Thymus (tissue), 14 donors: ENCODE results near the gene NAA38. TPM values are rescaled to one million over a fixed set of nuclear protein-coding genes. Genes with fewer than 3 reads are reported as not detected.
A peak's percentile ranks its signal among the peaks of the same experiment; 100 is the strongest.

Source experiments
- DNase-seq, 9 donors: peaks; one replicate each; pipeline ENCODE4 v3.0.0-alpha.2; 2013; ENCODE audit warnings: low spot score in 9 of 9, low read depth in 6 of 9, missing footprints in 1 of 9
- H3K27ac ChIP-seq, 2 donors: one replicate each; pipeline ENCODE4 v1.5.1; 2013; ENCODE audit warnings: control low read depth in 1 of 2, low read depth in 1 of 2, low read length in 1 of 2, mild to moderate bottlenecking in 1 of 2, moderate library complexity in 1 of 2
- H3K27me3 ChIP-seq, 2 donors: one replicate each; pipeline ENCODE4 v1.5.1; 2013; ENCODE audit warnings: low read length in 1 of 2; ENCODE audit not compliant: control insufficient read depth in 2 of 2, insufficient read depth in 1 of 2
- H3K36me3 ChIP-seq, 2 donors: one replicate each; pipeline ENCODE4 v1.5.1; 2013; ENCODE audit warnings: low read length in 1 of 2, mild to moderate bottlenecking in 1 of 2, moderate library complexity in 1 of 2; ENCODE audit not compliant: control insufficient read depth in 2 of 2, insufficient read depth in 2 of 2
- H3K4me1 ChIP-seq, 2 donors: one replicate each; pipeline ENCODE4 v1.5.1; 2013; ENCODE audit warnings: low read length in 2 of 2; ENCODE audit not compliant: control insufficient read depth in 2 of 2, insufficient read depth in 2 of 2
- H3K4me3 ChIP-seq, 2 donors: one replicate each; pipeline ENCODE4 v1.5.1; 2013; ENCODE audit warnings: low read length in 2 of 2, control low read depth in 1 of 2, mild to moderate bottlenecking in 1 of 2
- H3K9me3 ChIP-seq, 2 donors: one replicate each; pipeline ENCODE4 v1.5.1; 2013; ENCODE audit warnings: low read length in 1 of 2, mild to moderate bottlenecking in 1 of 2; ENCODE audit not compliant: control insufficient read depth in 2 of 2, insufficient read depth in 1 of 2
- WGBS: extraction: QIAGEN DNeasy Blood & Tissue Kit; methylation state at CpG from one replicate; pipeline ENCODE4 v1.1.7; 2013; 5-methylcytosine and 5-hydroxymethylcytosine counted together
- long read RNA-seq, 10 donors: transcript quantifications; one replicate each; lab custom pipeline, GENCODE V29; 2026
- polyA plus RNA-seq: library from polyadenylated mRNA; stranded (reverse); fragments of 200-250 nt; gene quantifications from one replicate; pipeline ENCODE4 v1.2.3, GENCODE V29; 2013
- total RNA-seq: library from RNA; stranded (reverse); fragments of 120-200 nt; gene quantifications from one replicate; pipeline ENCODE4 v1.2.4, GENCODE V29; 2013
- donor health status: healthy.

The NAA38 gene, protein sequence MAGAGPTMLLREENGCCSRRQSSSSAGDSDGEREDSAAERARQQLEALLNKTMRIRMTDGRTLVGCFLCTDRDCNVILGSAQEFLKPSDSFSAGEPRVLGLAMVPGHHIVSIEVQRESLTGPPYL
- total RNA-seq, result 155 TPM
- polyA plus RNA-seq, result 85.3 TPM
- long read RNA-seq, donor 1, transcript NAA38-201 (2 exons, 999 nt), result major isoform, 6 of 27 reads
- long read RNA-seq, donor 1, partial matches to known transcripts, result 9 of 27 reads
- long read RNA-seq, donor 1, other reads (novel, unspliced or antisense), result 7 of 27 reads
- long read RNA-seq, donor 2, result 0 reads
- long read RNA-seq, donor 3, transcript NAA38-201 (2 exons, 999 nt), result major isoform, 82 of 196 reads
- long read RNA-seq, donor 3, transcript NAA38-205 (3 exons, 852 nt), result minor isoform, 65 of 196 reads
- long read RNA-seq, donor 3, transcript NAA38-206 (2 exons, 424 nt), result minor isoform, 20 of 196 reads
- long read RNA-seq, donor 3, partial matches to known transcripts, result 6 of 196 reads
- long read RNA-seq, donor 3, other reads (novel, unspliced or antisense), result 21 of 196 reads
- long read RNA-seq, donor 4, transcript NAA38-205 (3 exons, 852 nt), result minor isoform, 21 of 330 reads
- long read RNA-seq, donor 4, transcript NAA38-206 (2 exons, 424 nt), result minor isoform, 6 of 330 reads
- long read RNA-seq, donor 4, transcript NAA38-201 (2 exons, 999 nt), result major isoform, 34 of 330 reads
- long read RNA-seq, donor 4, partial matches to known transcripts, result 159 of 330 reads
- long read RNA-seq, donor 4, other reads (novel, unspliced or antisense), result 108 of 330 reads
- long read RNA-seq, donor 5, transcript NAA38-201 (2 exons, 999 nt), result major isoform, 86 of 414 reads
- long read RNA-seq, donor 5, transcript NAA38-205 (3 exons, 852 nt), result minor isoform, 69 of 414 reads
- long read RNA-seq, donor 5, transcript NAA38-206 (2 exons, 424 nt), result minor isoform, 27 of 414 reads
- long read RNA-seq, donor 5, partial matches to known transcripts, result 204 of 414 reads
- long read RNA-seq, donor 5, other reads (novel, unspliced or antisense), result 25 of 414 reads
- long read RNA-seq, donor 6, transcript NAA38-201 (2 exons, 999 nt), result major isoform, 32 of 269 reads
- long read RNA-seq, donor 6, transcript NAA38-206 (2 exons, 424 nt), result minor isoform, 5 of 269 reads
- long read RNA-seq, donor 6, transcript NAA38-205 (3 exons, 852 nt), result minor isoform, 27 of 269 reads
- long read RNA-seq, donor 6, partial matches to known transcripts, result 203 of 269 reads
- long read RNA-seq, donor 6, other reads (novel, unspliced or antisense), result 0 of 269 reads
- long read RNA-seq, donor 7, transcript NAA38-201 (2 exons, 999 nt), result major isoform, 48 of 326 reads
- long read RNA-seq, donor 7, transcript NAA38-206 (2 exons, 424 nt), result minor isoform, 8 of 326 reads
- long read RNA-seq, donor 7, transcript NAA38-205 (3 exons, 852 nt), result minor isoform, 21 of 326 reads
- long read RNA-seq, donor 7, partial matches to known transcripts, result 229 of 326 reads
- long read RNA-seq, donor 7, other reads (novel, unspliced or antisense), result 18 of 326 reads
- long read RNA-seq, donor 8, transcript NAA38-205 (3 exons, 852 nt), result minor isoform, 12 of 87 reads
- long read RNA-seq, donor 8, transcript NAA38-201 (2 exons, 999 nt), result major isoform, 29 of 87 reads
- long read RNA-seq, donor 8, partial matches to known transcripts, result 43 of 87 reads
- long read RNA-seq, donor 8, other reads (novel, unspliced or antisense), result 0 of 87 reads
- long read RNA-seq, donor 9, transcript NAA38-205 (3 exons, 852 nt), result minor isoform, 24 of 138 reads
- long read RNA-seq, donor 9, transcript NAA38-201 (2 exons, 999 nt), result major isoform, 40 of 138 reads
- long read RNA-seq, donor 9, transcript NAA38-206 (2 exons, 424 nt), result minor isoform, 7 of 138 reads
- long read RNA-seq, donor 9, partial matches to known transcripts, result 67 of 138 reads
- long read RNA-seq, donor 9, other reads (novel, unspliced or antisense), result 0 of 138 reads
- long read RNA-seq, donor 10, transcript NAA38-205 (3 exons, 852 nt), result minor isoform, 28 of 73 reads
- long read RNA-seq, donor 10, transcript NAA38-201 (2 exons, 999 nt), result major isoform, 36 of 73 reads
- long read RNA-seq, donor 10, transcript NAA38-206 (2 exons, 424 nt), result minor isoform, 8 of 73 reads
- long read RNA-seq, donor 10, partial matches to known transcripts, result 0 of 73 reads
- long read RNA-seq, donor 10, other reads (novel, unspliced or antisense), result 0 of 73 reads

DNA sequence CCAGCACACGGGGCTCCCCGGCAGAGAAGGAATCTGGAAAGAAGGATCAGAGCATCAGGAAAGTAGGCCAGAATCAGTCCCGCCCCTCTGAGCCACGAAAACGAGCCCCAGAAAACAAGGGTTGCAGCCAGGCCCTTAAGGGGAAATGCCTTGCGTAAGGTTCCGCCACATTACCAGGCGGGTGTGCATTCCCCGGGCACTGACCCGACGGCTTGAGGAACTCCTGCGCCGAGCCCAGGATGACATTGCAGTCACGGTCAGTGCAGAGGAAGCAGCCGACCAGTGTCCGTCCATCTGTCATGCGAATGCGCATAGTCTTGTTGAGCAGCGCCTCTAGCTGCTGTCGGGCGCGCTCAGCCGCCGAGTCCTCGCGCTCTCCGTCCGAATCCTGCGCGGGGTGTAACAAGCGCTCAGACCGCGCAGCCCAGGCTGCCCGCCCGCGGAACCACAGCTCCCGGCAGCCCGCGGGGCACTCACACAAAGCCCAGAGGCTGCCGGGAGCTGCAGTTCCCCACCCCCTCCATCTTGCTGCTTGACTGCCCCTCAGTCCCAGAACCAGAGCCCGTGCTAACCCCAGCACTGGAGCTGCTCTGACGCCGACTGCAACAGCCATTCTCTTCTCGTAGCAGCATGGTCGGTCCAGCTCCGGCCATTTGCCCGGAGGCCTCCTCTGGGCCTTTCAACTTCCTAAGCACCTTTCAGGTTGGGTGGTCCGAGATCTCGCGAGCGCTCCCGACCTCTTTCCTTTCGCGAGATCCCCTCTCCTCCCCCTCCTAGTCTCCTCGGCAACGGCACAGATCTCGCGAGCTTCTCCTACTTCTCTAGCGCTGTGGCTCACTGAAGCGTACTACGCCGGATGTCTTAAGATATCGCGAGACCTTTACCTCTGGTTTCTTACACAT, at the start of gene NAA38:
TSS of gene NAA38 (minus strand) at position 749 of the 902 bp plus-strand sequence. CDS start at position 653, 96 bp downstream.
- Histone ChIP-seq H3K27me3 (no peaks in the 10 kb centered on the region), H3K4me1 (peaks cover 16 to 35% of the 10 kb centered on the region in 2 donors), H3K4me3 (peak within 1 kb of the TSS; percentile 69 to 96), H3K36me3 (peaks cover 36 to 46% of the 10 kb centered on the region in 2 donors), H3K9me3 (peaks cover 0 to 8% of the 10 kb centered on the region in 2 donors), H3K27ac (peak within 1 kb of the TSS; percentile 98)
- DNase-seq, result peak; percentile 98 to 100 (median 99)
- WGBS, result under 1% methylated on average over 64 of the region's 64 CpGs

DNA sequence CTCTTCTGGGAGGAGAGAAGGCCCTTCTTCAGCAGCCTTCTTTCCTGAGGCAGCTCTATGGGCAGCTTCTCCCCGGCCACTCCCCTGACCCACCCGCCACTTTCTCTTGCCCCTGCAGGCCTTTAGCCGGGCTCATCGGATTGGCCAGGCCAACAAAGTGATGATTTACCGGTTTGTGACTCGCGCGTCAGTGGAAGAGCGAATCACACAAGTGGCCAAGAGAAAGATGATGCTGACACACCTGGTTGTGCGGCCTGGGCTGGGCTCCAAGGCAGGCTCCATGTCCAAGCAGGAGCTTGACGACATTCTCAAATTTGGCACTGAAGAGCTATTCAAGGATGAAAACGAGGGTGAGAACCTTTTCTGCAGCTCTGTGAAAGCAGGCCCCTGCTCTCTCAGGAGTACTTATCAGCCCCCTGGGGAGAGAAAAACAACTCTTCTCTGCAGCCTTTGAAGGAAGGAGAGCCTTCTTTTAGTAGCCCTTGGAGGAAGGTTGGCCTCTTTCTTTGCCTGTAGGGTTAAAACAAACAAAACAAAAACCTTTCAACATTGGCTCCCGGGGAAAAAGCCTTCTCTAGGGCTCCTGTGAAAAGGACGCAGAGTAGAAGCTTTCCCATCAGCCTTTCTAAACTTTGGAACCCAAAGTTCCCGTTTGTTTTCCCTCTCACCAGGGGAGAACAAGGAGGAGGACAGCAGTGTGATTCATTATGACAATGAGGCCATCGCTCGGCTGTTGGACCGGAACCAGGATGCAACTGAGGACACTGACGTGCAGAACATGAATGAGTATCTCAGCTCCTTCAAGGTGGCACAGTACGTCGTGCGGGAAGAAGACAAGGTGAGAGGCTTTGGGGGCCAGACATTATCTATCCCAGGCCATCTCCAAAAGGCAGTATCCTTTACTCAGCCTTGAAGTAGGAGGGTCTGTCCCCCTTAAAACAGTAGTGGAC, 46.1 kb upstream of the NAA38 start:
- no peak for DNase-seq
- WGBS, result 95% methylated on average over 22 of the region's 22 CpGs
- peak overlapping the region in 1 of 2 donors; percentile 50 for H3K27ac ChIP-seq
- no peaks in the 10 kb centered on the region for H3K27me3 ChIP-seq
- H3K36me3 ChIP-seq, result peaks cover 98 to 99% of the 10 kb centered on the region in 2 donors
- peaks cover 0 to 6% of the 10 kb centered on the region in 2 donors for H3K4me1 ChIP-seq
- no peak overlapping the region for H3K4me3 ChIP-seq
- no peaks in the 10 kb centered on the region for H3K9me3 ChIP-seq

DNA sequence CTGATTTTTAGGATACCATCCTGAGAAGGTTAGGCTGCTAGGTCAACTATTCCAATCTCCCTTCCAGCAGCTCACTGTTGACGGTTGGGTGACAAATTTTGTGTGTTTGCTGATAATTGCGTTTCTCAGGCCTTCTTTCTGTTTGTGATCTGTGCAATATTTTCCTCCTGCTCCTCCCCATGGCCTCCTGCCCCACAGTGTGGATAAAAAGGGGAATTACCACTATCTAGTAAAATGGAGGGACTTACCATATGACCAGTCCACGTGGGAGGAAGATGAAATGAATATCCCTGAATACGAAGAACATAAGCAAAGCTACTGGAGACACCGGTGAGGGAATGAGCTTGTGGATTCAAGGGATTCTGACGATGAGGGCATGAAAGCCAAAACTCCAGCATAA, 40.4 kb upstream of the NAA38 start:
- WGBS, result 87% methylated on average over 6 of the region's 6 CpGs
- peak in 1 of 9 donors; percentile 29 for DNase-seq
- H3K27me3 ChIP-seq, result no peaks in the 10 kb centered on the region
- peaks cover 0 to 3% of the 10 kb centered on the region in 2 donors for H3K4me1 ChIP-seq
- H3K27ac ChIP-seq, result no peak overlapping the region
- no peak overlapping the region for H3K4me3 ChIP-seq
- peaks cover 90 to 94% of the 10 kb centered on the region in 2 donors for H3K36me3 ChIP-seq
- no peaks in the 10 kb centered on the region for H3K9me3 ChIP-seq

DNA sequence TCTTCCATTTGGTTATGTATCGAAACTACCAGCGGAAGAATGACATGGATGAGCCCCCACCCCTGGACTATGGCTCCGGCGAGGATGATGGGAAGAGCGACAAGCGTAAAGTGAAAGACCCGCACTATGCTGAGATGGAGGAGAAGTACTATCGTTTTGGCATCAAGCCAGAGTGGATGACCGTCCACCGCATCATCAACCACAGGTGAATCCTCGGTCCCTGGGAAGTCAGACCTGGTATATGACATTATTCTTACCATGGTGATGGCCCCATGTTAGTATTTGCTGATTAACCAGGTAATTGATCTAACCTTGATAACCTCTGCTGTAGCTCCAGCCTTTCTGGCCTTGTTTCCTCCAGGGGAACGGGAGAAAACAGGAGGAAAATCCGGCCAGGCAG, 39.7 kb upstream of the NAA38 start:
- no peak overlapping the region for H3K27ac ChIP-seq
- H3K4me1 ChIP-seq, result no peaks in the 10 kb centered on the region
- DNase-seq, result no peak
- no peak overlapping the region for H3K4me3 ChIP-seq
- no peaks in the 10 kb centered on the region for H3K9me3 ChIP-seq
- H3K27me3 ChIP-seq, result no peaks in the 10 kb centered on the region
- 97% methylated on average over 13 of the region's 13 CpGs for WGBS
- H3K36me3 ChIP-seq, result peaks cover 83 to 90% of the 10 kb centered on the region in 2 donors

DNA sequence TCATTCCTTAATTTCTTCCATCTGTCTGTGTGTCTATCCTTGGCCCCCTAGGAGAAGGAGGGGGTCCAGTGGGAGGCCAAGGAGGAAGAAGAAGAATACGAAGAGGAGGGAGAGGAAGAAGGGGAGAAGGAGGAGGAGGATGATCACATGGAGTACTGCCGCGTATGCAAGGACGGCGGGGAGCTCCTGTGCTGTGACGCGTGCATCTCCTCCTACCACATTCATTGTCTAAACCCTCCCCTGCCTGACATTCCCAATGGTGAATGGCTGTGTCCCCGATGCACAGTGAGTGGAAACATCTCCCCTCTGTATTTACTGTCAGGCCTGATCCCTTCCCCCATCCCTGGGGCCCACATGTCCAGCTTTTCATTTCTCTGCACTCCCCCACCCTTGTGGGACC, 37.5 kb upstream of the NAA38 start:
- peaks cover 0 to 3% of the 10 kb centered on the region in 2 donors for H3K4me1 ChIP-seq
- no peak overlapping the region for H3K27ac ChIP-seq
- 99% methylated on average over 8 of the region's 8 CpGs for WGBS

DNA sequence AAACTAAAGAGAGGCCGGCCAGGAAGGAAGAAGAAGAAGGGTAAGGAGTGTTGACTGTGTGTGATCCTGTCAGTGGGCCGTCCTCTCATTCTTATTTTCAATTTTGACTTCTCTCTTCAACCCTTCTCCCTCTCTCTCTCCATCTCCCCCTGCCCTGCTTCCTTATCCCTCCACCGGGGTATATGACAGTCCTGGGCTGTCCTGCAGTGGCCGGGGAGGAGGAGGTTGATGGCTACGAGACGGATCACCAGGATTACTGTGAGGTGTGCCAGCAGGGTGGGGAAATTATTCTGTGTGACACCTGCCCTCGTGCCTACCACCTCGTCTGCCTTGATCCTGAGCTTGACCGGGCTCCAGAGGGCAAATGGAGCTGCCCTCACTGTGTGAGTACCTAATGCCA, 36.9 kb upstream of the NAA38 start:
- 99% methylated on average over 9 of the region's 9 CpGs for WGBS
- no peaks in the 10 kb centered on the region for H3K27me3 ChIP-seq
- no peak for DNase-seq

More for the DNA sequence above, 37.5 kb upstream of the NAA38 start:
- H3K9me3 ChIP-seq, result no peaks in the 10 kb centered on the region
- no peak for DNase-seq
- no peaks in the 10 kb centered on the region for H3K27me3 ChIP-seq
- H3K4me3 ChIP-seq, result no peak overlapping the region
- peaks cover 80 to 88% of the 10 kb centered on the region in 2 donors for H3K36me3 ChIP-seq

More for the DNA sequence above, 36.9 kb upstream of the NAA38 start:
- H3K27ac ChIP-seq, result no peak overlapping the region
- no peak overlapping the region for H3K4me3 ChIP-seq
- H3K9me3 ChIP-seq, result no peaks in the 10 kb centered on the region
- peaks cover 0 to 9% of the 10 kb centered on the region in 2 donors for H3K4me1 ChIP-seq
- H3K36me3 ChIP-seq, result peaks cover 77 to 88% of the 10 kb centered on the region in 2 donors
